NK-92 (cell line): ENCODE results near the gene PRSS36.
A peak's percentile ranks its signal among the peaks of the same experiment; 100 is the strongest.

ENCODE experiments used
- DNase-seq: peaks from one replicate; lab custom pipeline; 2025; ENCODE audit not compliant: unreplicated experiment; lab: John Stamatoyannopoulos, UW

PRSS36 gene

DNA sequence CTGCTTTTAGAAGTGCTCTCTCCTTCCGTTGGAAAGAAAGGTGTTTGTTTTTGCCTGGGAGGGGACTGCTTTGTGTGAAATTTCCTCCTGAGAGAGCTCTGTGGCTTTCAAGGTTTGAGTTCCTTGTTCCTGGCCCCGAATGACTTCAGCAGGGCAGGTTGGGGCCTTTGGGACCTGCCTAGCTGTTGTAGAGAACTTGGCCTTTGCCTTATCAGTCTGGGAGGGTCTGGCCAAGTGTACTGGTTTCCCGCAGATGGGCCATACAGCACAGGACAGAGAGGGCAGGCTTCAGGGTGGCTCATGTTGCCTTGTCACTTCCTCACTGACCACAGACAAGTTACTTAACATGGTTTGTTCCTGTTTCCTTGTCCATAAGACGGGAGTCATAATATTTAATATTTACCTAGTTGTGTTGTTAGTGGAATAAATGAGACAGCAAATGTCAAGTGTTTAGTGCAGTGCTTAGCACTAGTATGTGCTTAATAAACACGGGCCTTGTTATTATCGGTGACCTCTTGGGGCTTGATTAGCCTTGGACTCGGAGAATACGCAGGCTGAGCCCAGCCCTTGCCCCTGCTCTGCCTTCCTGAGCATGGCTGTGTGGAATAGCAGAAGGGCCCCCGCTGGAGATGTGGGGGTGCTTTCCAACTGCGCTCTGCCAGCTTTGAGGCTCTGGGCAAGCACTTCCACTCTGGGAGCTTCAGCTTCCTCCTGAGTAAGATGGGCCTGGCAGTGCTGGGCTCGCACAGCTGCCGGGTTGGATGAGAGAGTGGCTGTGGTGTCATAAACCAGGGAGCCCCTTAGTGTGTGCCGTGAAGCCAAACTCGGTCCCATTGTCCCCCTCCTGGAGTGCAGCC lies 20.9 kb downstream of the PRSS36 start:
- DNase-seq, result no peak

DNA sequence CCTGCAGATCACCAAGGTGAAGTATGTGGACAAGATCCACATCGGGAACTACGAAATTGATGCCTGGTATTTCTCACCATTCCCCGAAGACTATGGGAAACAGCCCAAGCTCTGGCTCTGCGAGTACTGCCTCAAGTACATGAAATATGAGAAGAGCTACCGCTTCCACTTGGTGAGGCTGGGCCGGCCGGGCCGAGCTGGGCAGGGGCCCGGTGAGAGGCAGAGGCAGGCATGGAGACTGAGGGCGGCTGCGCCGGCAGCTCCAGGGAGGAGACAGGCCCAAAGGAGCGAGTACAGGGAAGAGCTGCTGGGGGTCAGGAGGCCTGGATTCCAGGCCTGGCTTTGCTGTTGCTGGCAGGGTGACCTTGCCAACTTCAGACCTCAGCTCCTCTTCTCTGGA lies 22.7 kb downstream of the PRSS36 start:
- DNase-seq, result no peak

DNA sequence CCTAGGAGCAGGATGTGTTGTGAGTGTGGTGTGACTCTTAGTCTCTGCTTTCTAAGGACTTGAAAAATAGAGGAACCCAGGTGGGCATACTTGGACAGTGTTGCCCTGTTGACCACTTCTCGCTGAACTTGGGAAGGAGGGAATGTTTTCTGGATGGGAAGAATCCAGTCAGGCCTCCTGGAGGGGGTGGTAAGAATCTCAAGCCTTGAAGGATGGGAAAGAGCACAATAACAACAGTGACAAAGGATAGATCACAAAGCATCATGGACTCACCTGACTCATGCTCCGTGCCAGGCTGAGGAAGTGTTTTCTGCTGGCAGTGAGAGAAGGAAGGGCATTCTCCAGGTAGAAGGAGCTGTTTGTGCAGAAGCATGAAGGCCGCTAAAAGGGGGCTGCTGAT lies 24.0 kb downstream of the PRSS36 start:
- no peak for DNase-seq

DNA sequence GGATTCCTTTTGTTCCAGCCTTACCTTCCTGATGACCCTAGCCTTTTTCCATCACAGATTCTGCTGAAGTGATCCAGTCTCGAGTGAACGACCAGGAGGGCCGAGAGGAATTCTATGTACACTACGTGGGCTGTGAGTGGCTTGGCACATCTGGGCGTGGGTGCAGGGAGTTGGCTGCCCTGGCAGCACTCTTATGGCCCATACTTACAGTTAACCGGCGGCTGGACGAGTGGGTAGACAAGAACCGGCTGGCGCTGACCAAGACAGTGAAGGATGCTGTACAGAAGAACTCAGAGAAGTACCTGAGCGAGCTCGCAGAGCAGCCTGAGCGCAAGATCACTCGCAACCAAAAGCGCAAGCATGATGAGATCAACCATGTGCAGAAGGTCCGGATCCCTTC lies 29.7 kb downstream of the PRSS36 start:
- no peak for DNase-seq

DNA sequence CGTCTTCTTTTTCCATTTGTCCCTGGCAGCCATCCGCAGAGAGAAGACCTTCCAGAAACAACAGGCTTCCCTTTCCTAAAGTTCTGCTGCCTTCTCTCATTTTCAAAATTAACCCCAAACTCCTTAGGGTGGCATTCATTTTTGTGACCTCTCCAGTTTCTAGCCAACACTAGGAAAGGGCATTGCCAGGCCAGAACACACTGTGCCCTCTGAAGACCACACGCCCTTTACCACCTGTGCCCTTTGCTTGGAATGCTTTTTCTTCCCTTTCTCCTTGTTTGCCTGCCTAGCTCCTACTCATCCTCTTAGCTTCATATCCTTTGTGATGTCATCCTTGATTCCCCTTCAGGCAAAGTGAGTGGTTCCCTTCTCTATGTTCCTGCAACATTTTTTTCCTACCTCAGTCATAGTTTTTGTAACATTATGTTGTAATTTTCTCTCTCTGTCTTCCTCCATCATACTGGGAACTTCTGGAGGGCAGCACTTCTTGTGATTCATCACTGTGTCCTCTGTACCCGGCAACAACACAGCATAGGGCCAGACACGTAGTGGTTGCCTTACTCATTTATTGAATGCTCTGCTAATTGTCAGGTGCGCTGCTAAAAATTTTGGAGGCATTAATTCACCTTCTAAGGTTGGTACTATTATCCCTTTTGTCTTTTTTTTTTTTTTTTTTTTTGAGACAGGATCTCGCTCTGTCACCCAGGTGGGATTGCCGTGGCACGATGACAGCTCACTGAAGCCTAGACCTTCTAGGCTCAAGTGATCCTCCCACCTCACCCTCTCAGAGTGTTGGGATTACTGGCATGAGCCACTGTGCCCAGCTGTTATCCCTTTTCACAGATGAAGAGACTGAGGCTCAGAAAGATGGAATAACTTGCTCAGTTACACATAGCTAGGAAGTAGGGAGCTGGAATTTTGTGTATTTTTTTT lies 31.4 kb downstream of the PRSS36 start:
- no peak for DNase-seq

DNA sequence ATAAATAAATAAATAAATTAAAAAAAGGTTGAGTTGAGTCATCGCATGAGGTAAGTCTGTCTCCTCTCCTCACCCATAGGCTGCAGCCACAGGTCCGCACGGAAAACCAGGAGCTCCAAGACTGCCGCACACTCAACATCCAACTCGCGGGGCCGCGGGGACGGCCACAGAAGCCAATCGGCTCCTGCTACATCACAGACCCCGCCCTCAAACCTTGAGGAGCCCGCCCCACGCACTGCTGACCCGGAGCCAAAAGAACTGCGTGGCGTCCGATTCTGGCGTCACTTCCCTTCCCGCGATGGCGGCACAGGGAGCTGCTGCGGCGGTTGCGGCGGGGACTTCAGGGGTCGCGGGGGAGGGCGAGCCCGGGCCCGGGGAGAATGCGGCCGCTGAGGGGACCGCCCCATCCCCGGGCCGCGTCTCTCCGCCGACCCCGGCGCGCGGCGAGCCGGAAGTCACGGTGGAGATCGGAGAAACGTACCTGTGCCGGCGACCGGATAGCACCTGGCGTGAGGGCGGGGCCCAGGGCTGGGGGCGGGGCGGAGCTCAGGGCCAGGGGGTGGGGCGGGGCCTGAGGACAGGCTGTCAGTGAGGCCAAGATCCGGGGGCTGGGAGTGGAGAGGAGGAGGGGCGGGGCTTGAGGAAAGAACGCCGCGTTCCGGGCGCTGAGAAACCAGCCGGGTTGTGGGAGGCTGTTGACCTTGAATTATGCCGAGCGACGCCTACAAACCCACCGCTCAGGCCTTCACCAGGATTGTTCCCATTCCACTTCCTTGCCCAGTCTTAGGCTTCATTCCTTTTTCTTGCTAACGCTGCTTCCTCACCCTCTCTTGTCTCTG lies 32.3 kb downstream of the PRSS36 start, which contains the start of gene KAT8:
TSS of gene KAT8 (plus strand) at position 281 of the 839 bp plus-strand sequence. CDS start at position 299, 18 bp downstream.
- DNase-seq, result peak; percentile 81

DNA sequence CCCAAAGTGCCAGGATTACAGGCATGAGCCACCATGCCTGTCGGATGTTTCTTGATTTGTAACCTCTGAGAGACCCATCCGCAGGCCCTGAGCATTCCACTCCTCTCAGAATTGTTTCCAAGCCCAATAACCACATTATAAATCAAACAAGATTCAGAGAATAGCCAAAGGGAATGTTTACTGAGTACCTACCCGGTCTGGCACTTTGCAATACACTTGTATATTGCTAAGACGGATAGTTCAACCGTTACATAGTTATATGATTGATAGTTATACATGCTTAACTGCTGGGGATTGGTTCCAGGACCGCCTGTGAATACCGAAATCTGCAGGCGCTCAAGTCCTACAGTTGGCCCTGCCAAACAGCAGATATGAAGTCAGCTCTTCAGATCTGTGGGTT lies 35.4 kb downstream of the PRSS36 start:
- no peak for DNase-seq

DNA sequence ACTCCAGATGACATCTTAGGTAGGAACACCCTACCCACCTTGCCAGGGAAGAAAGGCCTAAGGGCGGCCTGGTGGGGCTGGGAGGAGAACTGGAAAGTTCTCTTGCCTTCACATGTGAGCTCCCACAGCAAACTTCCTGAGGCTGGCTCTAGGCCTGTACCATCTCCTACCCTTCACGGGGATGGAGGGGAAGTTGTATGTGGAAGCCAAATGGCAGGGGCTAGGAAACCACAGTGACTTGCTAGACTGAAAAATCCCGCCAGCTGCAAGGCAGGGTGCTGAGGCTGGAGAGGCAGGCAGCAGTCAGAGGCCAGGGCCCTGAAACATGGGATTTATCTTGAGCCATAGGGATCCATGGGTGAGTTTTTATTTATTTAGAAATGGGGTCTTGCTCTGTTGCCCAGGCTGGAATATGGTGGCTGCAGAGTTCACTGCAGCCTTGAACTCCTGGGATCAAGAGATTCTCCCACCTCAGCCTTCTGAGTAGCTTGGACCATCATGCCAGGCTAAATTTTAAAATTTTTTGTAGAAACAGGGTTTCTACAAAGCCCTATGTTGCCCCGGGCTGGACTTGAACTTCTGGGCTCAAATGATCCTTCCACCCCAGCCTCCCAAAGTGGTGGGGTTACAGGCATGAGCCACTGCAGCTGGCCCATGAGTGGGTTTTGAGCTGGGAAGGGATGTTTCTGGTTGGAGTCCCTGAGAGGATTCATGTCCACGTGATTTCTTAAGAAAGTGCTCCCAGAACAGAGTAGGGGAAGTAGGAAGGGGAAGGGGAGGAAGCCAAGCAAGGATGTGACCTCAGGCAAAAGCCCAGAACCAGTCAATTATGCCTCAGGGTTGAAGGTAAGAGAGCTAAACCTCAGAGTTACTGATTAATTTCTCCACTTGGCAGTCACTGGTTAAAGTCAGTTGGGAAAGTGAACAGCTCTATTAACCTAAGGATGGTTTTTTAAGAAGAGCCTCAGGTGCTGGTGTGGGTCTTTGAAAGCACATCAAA lies 36.4 kb downstream of the PRSS36 start:
- no peak for DNase-seq

DNA sequence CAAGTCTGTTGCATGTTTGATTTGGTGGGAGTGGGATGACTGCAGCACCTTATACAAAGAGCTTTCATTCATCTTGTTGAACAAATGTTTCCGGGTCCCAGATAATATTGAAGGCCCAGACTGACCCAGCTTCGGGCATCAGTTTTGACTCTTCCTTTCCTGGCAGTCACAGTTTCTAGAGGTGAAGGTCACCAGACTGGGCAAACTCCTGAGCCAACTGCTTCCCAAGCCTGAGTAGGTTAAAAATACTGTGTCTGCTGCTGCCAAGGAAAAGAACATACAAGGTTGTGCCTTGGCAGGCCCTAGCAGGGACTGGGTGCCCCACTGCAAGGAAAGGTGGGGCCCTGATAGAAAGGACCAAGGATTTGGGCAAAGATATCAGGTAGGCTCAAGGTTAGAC lies 37.2 kb downstream of the PRSS36 start:
- DNase-seq, result no peak

DNA sequence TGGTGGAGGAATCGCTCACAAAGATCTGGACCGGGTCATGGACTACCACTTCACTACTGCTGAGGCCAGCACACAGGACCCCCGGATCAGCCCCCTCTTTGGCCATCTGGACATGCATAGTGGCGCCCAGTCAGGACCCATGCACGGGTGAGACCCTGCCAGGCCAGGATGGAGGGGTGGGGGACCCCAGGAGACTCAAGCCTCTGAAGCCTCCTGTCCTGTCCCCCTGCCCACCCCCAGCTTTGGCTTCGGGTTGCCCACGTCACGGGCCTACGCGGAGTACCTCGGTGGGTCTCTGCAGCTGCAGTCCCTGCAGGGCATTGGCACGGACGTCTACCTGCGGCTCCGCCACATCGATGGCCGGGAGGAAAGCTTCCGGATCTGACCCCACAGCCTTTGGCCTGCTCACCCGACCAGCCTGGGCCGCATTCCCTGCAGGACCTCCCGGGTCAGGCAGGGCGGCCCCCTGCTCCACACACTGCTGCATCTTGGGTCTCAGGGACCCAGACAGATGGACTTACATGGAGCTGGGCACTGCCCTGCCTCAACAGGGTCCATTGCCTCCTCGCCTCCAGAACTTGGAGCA lies 37.9 kb downstream of the PRSS36 start:
- DNase-seq, result no peak

DNA sequence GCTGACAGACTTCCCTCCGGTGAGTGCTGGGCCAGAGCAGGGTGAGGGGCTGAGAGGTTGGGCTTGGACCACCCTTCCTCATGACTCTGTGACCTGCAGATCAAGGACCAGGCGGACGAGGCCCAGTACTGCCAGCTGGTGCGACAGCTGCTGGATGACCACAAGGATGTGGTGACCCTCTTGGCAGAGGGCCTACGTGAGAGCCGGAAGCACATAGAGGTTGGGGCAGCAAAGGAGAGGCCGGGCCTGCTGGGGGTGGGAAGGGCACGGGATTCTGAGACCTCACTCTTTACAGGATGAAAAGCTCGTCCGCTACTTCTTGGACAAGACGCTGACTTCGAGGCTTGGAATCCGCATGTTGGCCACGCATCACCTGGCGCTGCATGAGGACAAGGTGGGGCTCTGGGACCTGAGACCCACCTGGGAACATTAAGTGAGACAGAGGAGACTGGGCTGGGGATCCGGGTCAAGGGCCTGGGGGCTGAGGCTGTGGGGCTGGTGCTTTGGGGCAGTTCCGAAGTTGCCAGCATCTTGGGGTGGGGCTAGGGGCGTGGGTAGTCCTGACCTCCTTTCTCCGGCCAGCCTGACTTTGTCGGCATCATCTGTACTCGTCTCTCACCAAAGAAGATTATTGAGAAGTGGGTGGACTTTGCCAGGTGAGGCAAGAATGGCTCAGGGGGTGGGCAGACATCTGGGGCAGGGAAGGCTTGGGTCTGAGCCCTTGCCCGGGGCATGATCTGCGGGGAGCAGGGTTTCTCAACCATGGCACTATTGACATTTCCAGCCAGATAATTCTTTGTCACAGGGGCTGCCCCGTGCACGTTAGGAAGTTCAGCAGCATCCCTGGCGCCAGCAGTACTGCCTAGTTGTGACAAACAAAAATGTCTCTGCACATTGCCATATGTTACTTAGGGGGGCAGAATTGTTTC lies 39.5 kb downstream of the PRSS36 start:
- no peak for DNase-seq

DNA sequence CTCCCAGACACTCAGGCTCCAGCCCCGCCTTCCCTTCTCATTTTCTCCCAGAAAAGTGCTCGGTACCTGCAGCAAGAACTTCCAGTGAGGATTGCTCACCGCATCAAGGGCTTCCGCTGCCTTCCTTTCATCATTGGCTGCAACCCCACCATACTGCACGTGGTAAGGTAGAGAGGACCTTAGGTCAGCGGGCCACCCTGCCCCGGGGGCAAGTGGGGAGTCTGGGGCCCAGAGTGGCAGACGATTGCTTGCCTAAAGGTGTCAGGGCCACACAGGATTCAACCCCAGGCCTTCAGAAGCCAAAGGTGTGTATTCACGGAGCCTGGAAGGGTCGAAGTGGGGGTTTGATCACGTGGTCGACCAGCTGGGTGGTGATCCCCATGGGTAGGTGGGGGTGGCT lies 40.2 kb downstream of the PRSS36 start:
- DNase-seq, result no peak

DNA sequence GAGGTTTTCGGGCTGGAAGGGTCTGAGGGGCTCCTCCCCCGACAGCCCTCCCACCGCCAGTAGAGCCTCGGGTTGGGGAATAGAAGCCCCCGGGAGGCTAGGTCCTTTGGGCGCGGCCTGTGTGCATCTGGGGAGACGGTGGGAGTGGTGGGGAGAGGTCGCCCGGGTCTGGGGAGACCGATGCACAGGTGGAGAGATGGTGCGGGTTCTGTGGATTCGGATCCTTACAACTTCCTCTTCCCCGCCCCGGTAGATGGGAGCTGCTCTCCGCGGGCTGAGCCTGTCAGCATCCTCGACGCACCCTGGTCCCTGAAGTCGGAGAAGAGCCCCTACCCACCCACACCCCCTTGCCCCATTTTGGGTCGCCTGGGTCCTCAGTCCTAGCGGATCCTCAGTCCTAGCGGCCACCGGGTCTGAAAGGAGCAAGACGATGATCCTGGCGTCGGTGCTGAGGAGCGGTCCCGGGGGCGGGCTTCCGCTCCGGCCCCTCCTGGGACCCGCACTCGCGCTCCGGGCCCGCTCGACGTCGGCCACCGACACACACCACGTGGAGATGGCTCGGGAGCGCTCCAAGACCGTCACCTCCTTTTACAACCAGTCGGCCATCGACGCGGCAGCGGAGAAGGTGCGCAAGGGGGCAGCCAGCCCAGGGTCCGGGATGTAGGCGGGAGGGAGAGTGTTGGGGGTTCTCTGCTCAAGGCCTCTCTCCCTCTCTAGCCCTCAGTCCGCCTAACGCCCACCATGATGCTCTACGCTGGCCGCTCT lies 40.9 kb downstream of the PRSS36 start:
- DNase-seq, result no peak

DNA sequence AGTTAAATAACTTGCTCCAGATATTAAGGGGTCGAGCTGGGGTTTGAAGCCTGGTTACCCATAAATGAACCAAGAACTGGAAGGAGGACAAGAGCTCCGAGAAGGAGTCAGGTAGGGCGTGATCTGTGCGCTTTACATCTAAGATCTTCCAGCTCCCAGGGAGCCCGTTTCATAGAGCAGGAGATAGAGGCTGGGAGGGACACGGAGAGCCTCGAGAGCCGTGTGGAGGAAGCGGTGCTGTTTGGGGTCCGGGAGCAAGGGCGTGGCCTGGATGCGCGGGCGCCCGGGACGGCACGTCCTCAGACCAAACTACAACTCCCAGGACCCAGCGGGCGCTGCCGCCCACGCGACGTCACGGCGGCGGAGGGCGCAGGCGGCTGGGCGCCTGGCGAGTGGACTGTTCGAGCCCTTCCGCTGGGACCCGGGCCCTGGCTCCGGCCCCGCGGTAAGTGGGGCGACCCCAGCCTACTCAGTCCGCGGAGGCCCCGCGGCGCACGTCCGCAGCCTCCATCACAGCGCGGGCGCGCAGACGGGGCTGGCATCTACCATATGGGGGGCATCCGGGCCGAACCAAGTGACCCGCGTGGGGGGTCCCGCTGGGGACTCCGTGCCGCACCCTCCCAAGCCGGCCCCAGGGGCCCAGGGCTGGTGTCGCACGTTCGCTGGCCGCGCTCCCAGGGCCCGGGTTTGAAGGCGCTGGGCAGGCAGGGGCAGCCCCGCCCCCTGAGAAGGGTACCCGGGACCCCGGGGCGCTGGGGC lies 41.7 kb downstream of the PRSS36 start, which contains the start of gene BCKDK:
TSS of gene BCKDK (plus strand) at position 352 of the 759 bp plus-strand sequence. CDS start 838 bp downstream, outside the sequence.
- DNase-seq, result no peak

DNA sequence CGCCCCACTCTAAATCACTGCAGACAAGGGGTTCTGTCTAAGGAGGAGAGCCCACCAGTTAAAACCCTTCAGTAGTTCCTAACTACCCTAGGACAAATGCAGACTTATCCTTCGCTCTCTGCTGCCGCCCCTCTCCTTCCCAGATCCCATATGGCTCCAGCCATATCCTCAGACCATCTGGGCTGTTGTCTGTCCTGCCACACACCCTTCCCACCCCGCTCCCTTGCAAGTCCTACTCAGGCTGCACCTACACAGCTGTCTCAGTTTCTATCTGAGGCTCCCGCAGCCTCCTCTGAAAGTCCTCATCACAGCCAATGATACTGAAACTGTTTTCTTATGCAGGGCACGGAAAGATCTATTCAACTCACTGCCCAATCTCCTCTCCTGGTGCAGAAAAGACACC lies 42.4 kb downstream of the PRSS36 start:
- DNase-seq, result no peak
